Adrenal gland (tissue), 12 donors: ENCODE data around the gene ERC1. TPM values are rescaled to one million over a fixed set of nuclear protein-coding genes. Genes with fewer than 3 reads are reported as not detected.

Source experiments
- DNase-seq, 7 donors: peaks; one replicate each; pipeline ENCODE4 v3.0.0-alpha.2; 2019 to 2020
- H3K27ac ChIP-seq, 5 donors: fragments of 200-600 bp; sonication (generic) in 4 of 5; 1 replicate in 3 of 5; 2 replicates in 2 of 5; pipeline versions ENCODE4 v1.5.1 to v1.8.0; 2016 to 2020; ENCODE audit warnings: mild to moderate bottlenecking in 1 of 5
- H3K27me3 ChIP-seq: fragments of 200-600 bp; 2 replicates; pipeline ENCODE4 v1.8.0; 2021
- H3K36me3 ChIP-seq, 2 donors: fragments of 200-600 bp; replicated peaks in 1 of 2; 1 replicate in 1 of 2; 2 replicates in 1 of 2; pipeline versions ENCODE4 v1.5.1 to v1.8.0; 2018 to 2022
- H3K4me1 ChIP-seq, 2 donors: fragments of 200-600 bp; replicated peaks in 1 of 2; 1 replicate in 1 of 2; 2 replicates in 1 of 2; pipeline versions ENCODE4 v1.5.1 to v1.8.0; 2018 to 2021
- H3K4me3 ChIP-seq, 4 donors: fragments of 200-600 bp; sonication (generic) in 3 of 4; one replicate each; pipeline ENCODE4 v1.5.1; 2016 to 2018
- H3K9me3 ChIP-seq, 3 donors: fragments of 200-600 bp; sonication (generic) in 1 of 3; replicated peaks in 1 of 3; 1 replicate in 2 of 3; 2 replicates in 1 of 3; pipeline versions ENCODE4 v1.5.1 to v1.8.0; 2016 to 2021
- CTCF ChIP-seq, 6 experiments: fragments of 450-650 bp in 4 of 6; fragments of 200-600 bp in 2 of 6; sonication (generic) in 1 of 6; IDR thresholded peaks; 1 replicate in 5 of 6; 2 replicates in 1 of 6; pipeline versions ENCODE4 v1.5.1 to v1.8.0; 2016 to 2021; ENCODE audit warnings: antibody characterized with exemption in 6 of 6, mild to moderate bottlenecking in 2 of 6, moderate library complexity in 1 of 6
- POLR2A ChIP-seq, 2 donors: fragments of 450-650 bp; IDR thresholded peaks; one replicate each; pipeline ENCODE4 v1.6.1; 2017; ENCODE audit warnings: antibody characterized with exemption in 2 of 2, mild to moderate bottlenecking in 2 of 2, moderate library complexity in 1 of 2
- WGBS, 4 donors: extraction: QIAGEN DNeasy Blood & Tissue Kit in 2 of 4; methylation state at CpG; one replicate each; pipeline versions ENCODE4 v1.1.5 to v1.1.7; 2013 to 2017; 5-methylcytosine and 5-hydroxymethylcytosine counted together
- intact Hi-C, 2 donors: fragments of 100-400 bp; cut with DNase I; formaldehyde crosslinking; loops; one replicate each; pipeline versions ENCODE4 v1.14.1 to v1.15.0; 2022 to 2023
- polyA plus RNA-seq, 3 donors: library from polyadenylated mRNA; stranded (reverse); fragments of 200-250 nt in 2 of 3; fragments of 350-450 nt in 1 of 3; fragmentation: Illumina TruSeq in 1 of 3; extraction: RNeasy Lipid Tissue Mini Kit (QIAGEN cat#74804) in 1 of 3; gene quantifications; one replicate each; pipeline ENCODE4 v1.2.3, GENCODE V29; 2013 to 2014
- total RNA-seq, 9 donors: library from RNA; depleted of rRNA in 4 of 9; stranded (reverse); fragments of >200 nt in 4 of 9; fragments of 120-200 nt in 1 of 9; fragmentation: NEBNext Ultra II Directional in 1 of 9; extraction: Animal tissue kit (Norgen Biotek cat#: 25700) in 1 of 9; gene quantifications; one replicate each; pipeline versions ENCODE4 v1.1.0 to v1.2.4, GENCODE V29; 2013 to 2023
- donor health status: healthy with polysubstance abuse.
- donor health status: Bipolar disorder and iron deficiency.
- donor health status: DM: yes; HTN: yes; CAD: no.
- donor health status: DM: no; HTN: no; CAD: no.
- donor health status: DM: no; HTN: no; CAD: no.
- donor health status: DM: yes; HTN: yes; CAD: no.

Gene ERC1
- total and polyA plus RNA-seq, 12 donors, result 4.1 to 79.5 (median 40.2) TPM

GRCh38 chr12:1380171-1380851, 389.3 kb downstream of the ERC1 start:
- Histone ChIP-seq H3K27ac (no peak overlapping the region), H3K9me3 (no peaks in the 10 kb centered on the region)

GRCh38 chr12:1382151-1382550, 391.1 kb downstream of the ERC1 start:
- Histone ChIP-seq H3K27ac (no peak overlapping the region), H3K27me3 (no peaks in the 10 kb centered on the region), H3K4me3 (no peak overlapping the region), H3K9me3 (no peaks in the 10 kb centered on the region), H3K36me3 (no peaks in the 10 kb centered on the region), H3K4me1 (no peaks in the 10 kb centered on the region)
- intact Hi-C loops, result no loop called here
- 80 to 99% (median 92%) methylated on average over 6 of the region's 6 CpGs for WGBS, 4 donors
- TF ChIP-seq CTCF (IDR thresholded peaks at IDR 0.05) (no peak), POLR2A (IDR thresholded peaks at IDR 0.05) (no peak)
- no peak for DNase-seq

More at GRCh38 chr12:1380171-1380851, 389.3 kb downstream of the ERC1 start:
- H3K4me1 ChIP-seq, result no peaks in the 10 kb centered on the region
- intact Hi-C loops, result no loop called here
- no peaks in the 10 kb centered on the region for H3K27me3 ChIP-seq
- TF ChIP-seq POLR2A (IDR thresholded peaks at IDR 0.05) (no peak), CTCF (IDR thresholded peaks at IDR 0.05) (no peak)
- WGBS, 4 donors, result 87 to 97% (median 89%) methylated on average over 12 of the region's 12 CpGs
- no peak for DNase-seq
- no peaks in the 10 kb centered on the region for H3K36me3 ChIP-seq
- H3K4me3 ChIP-seq, result no peak overlapping the region

GRCh38 chr12:1382826-1383225, 391.8 kb downstream of the ERC1 start:
- H3K4me3 ChIP-seq, result no peak overlapping the region
- no peaks in the 10 kb centered on the region for H3K9me3 ChIP-seq
- no peaks in the 10 kb centered on the region for H3K36me3 ChIP-seq
- intact Hi-C loops, result no loop called here
- no peak overlapping the region for H3K27ac ChIP-seq
- no peaks in the 10 kb centered on the region for H3K27me3 ChIP-seq
- WGBS, 4 donors, result 54 to 88% (median 71%) methylated on average over 4 of the region's 4 CpGs
- no peaks in the 10 kb centered on the region for H3K4me1 ChIP-seq
- no peak for DNase-seq
- TF ChIP-seq POLR2A (IDR thresholded peaks at IDR 0.05) (no peak), CTCF (IDR thresholded peaks at IDR 0.05) (no peak)

GRCh38 chr12:1383758-1384157, 392.7 kb downstream of the ERC1 start:
- Histone ChIP-seq H3K36me3 (no peaks in the 10 kb centered on the region), H3K27ac (no peak overlapping the region), H3K9me3 (no peaks in the 10 kb centered on the region), H3K4me1 (no peaks in the 10 kb centered on the region), H3K4me3 (no peak overlapping the region), H3K27me3 (no peaks in the 10 kb centered on the region)
- DNase-seq, result no peak
- intact Hi-C loops, result no loop called here
- TF ChIP-seq POLR2A (IDR thresholded peaks at IDR 0.05) (no peak), CTCF (IDR thresholded peaks at IDR 0.05) (no peak)
- WGBS, 4 donors, result 90 to 96% (median 94%) methylated on average over 4 of the region's 4 CpGs
